NOMO-1 treated with DMSO at 0.1 percent for 48 hours (cell line): Measurements from ENCODE around the gene FKBP11.
"Not testable (repeated sequence)": the region's sequence is repeated elsewhere in the genome, so short reads cannot be mapped to it uniquely, and the experiment has no call there.

Source experiments
- DNase-seq: peaks from one replicate; lab custom pipeline; 2025; ENCODE audit not compliant: unreplicated experiment; lab: John Stamatoyannopoulos, UW

FKBP11 gene

GRCh38 chr12:48910196-48910595 lies 15.1 kb downstream of the FKBP11 start:
- no peak for DNase-seq

DNA sequence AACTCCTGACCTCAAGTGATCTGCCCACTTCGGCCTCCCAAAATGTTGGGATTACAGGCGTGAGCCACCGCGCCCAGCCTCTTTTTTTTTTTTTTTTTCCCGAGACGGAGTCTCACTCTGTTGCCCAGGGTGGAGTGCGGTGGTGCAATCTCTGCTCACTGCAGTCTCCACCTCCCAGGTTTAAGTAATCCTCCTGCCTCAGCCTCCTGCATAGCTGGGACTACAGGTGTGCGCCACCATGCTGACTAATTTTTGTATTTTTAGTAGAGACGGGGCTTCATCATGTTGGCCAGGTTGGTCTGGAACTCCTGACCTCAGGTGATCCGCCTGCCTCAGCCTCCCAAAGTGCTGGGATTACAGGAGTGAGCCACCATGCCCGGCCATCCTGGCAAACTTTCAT lies 15.6 kb downstream of the FKBP11 start:
- DNase-seq, result not testable (repeated sequence)

- DNase-seq, result no peak
These were observed 18.0 kb downstream of the FKBP11 start for GRCh38 chr12:48907245-48907644.

DNA sequence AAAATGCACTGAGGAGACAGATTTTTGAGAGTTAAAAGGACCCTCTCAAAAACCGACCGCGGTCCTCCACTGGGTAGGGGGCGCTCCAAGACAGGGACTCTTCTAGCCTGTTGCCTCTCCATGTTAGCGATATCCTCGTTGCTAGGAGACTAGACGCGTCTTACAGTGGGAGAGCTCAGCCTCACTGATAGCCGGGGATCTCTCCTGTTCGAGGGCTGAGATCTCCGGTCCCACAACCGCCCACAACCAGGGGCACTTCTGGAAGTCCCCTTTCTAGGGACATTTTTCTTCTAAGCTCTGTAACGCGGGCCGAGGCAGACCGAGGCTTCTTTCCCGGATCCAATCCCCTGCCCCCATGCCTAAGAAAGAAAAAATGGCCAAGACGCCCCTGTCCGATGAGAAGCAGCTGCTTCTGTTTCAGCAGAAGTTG lies 21.3 kb downstream of the FKBP11 start:
- DNase-seq, result peak; percentile 78

GRCh38 chr12:48903363-48903981 lies 21.8 kb downstream of the FKBP11 start:
- DNase-seq, result no peak

- DNase-seq, result no peak
These were observed 24.0 kb downstream of the FKBP11 start for GRCh38 chr12:48901278-48901677.

DNA sequence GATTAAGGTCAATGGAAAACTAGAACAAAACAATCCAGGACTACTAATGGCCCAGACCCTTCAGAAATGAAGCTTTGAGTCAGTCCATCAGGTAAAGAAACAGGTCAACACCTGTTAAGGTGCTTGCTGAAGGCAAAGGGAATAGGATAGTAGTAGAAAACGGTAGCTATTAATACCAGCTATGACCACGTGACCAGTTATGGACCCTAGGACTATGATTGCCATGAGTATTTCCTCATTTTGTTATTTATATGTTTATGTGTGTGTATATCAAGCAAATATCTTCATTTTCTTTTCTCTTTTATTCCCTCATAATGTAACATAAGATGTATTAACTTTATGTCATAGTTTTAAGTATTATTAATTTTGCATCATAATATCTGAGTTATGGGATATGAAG lies 25.6 kb downstream of the FKBP11 start:
- no peak for DNase-seq

DNA sequence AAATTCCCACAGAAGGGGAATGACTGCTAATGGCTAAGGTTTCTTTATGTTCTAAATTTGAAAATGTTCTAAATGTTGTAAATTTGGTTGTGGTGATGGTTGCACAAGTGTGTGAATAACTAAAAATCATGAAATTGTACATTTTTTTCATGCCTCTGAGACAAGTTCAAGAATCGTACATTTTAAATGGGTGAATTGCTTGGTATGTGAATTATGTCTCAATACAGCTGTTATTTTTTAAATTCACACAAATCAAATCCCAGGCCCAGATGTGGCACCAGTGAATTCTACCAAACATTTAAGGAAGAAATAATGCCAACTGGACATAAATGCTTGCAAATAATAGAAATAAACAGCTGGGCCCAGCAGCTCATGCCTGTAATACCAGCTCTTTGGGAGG lies 31.0 kb downstream of the FKBP11 start:
- no peak for DNase-seq

DNA sequence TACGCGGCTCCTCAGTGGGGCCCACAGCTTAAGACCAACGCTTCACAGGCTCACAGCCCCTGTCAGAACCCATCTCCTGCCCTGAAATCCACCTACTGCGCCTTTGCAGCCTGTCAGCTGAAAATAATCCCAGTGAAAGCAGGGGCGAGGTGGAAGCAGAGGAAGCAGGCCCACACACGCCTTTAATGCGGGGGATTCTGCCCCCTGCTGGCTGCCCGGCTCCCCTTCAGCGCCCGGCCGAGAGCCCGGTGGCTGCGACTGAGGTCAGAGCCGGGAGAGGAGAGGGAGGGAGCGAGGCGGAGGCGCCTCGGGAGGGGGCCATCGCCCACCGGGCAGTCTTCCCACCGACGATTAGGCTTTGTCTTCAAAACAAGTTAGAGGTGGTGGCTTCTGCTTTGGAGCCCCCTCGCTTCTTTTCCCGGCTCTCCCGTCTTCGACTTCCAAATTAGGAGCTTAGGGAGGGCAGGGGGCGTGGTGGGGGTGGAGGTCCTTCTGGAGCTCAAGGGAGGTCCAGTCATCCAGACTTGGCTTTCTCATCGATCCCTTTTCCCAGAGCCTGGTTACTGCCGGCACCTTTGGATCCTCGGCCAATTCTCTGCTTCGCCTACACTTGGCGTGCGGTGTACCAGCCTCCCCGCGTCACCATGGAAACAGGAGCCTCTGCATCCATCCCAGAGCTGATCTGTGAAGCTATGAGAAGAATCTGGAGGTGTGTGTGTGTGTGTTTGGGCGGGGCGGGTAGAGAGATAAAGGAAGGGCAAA lies 34.5 kb downstream of the FKBP11 start:
- DNase-seq, result peak; percentile 56

- DNase-seq, result no peak
These were observed 35.6 kb downstream of the FKBP11 start for GRCh38 chr12:48889679-48890078.

DNA sequence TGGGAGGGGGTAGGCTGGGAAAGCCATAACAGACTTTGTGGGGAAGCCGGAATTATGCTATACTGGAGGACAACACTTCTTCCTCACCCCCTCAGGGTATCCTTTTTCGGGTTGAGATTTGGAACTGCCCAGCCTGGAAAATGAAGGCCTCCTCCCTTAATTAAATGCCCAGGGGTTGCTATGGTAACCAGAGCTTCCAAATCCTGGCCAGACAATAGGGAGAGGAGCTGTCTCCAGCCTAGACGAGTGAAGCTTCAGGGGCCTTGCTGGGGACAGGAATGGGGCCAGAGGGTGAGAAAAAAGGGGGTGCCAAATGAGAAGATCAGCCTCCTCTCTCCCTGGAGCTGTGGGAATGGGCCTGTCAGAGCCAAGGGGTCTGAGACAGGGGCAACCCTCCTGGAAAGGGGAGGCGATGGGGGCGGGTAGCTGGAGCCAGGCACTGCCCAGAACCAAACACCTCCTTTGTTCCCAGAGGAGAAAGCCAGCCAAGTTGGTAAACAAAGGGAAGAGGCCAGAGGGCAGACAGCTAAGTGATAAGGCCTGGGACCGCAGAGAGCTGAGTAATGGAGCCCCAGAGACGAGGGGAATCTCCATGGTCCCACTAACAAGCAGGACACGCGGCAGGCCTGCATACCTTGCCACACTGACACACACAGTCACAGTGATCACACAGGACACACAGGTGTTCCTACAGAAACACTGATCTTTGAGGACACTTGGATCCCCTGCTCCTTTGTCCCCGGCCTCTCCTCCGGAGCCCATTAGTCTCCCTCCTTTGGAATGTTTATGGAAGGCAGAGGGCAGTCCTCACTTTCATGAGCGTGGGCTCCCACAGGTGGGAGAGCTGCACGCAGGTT lies 41.8 kb downstream of the FKBP11 start:
- no peak for DNase-seq

GRCh38 chr12:48882972-48883304 lies 42.4 kb downstream of the FKBP11 start:
- no peak for DNase-seq

DNA sequence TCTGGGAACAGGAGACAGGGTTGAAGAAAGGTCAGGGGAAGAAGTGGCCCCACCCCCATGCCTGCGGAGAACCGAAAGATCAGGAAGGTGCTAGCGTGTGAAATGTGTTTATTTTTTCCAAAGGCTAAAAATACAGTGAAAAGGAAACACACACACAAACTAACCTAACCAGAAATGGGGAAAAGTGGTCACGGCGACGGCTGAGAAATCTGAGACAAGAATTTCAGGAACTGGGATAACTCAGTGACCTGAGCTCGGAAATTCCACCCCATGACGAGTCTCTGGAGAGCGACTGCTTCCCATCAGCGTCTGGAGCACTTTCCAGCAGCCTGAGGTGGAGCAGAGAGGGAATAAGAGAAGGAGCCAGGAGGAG lies 43.0 kb downstream of the FKBP11 start:
- no peak for DNase-seq

DNA sequence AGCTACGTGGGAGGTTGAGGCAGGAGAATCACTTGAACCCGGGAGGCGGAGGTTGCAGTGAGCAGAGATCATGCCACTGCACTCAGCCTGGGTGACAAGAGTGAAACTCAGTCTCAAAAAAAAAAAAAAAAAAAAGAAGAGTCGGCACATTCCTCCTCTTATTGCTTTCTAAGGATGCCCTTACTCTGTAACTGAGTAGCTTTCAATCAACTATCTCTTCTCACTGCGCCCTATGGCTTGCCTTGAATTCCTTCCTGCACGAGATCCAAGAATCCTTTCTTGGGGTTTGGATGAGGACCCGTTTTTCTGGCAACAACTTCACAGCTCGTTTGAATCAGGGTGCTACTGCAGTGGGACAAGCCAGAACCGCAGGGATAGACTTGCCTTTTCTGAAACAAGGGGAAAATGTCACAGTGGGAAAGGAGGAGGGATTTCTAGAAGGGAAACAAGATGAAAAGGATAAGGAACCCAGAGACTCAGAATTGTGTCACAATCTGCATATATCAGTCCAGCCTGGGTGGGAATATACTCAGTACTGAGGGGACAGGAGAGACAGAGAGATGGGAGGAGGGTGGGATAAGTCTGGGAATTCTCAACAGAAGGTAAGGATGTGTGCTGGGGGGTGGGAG lies 43.5 kb downstream of the FKBP11 start:
- no peak for DNase-seq

DNA sequence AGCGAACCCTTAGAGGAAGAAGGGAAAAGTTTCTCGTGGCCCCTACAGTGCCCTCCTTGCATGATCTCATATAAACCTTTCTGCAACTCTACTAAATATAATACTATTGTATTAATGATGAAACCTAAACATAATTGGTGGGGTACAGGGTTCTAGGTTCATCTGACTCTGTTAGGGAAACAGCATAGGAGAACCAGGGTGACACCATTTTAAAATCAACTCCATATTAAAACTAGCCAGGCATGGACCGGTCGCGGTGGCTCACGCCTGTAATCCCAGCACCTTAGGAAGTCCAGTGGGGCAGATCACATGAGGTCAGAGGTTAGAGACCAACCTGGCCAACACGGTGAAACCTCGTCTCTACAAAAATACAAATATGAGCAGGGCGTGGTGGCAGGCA lies 44.6 kb downstream of the FKBP11 start:
- DNase-seq, result no peak

GRCh38 chr12:48878548-48878947 lies 46.7 kb downstream of the FKBP11 start:
- no peak for DNase-seq

DNA sequence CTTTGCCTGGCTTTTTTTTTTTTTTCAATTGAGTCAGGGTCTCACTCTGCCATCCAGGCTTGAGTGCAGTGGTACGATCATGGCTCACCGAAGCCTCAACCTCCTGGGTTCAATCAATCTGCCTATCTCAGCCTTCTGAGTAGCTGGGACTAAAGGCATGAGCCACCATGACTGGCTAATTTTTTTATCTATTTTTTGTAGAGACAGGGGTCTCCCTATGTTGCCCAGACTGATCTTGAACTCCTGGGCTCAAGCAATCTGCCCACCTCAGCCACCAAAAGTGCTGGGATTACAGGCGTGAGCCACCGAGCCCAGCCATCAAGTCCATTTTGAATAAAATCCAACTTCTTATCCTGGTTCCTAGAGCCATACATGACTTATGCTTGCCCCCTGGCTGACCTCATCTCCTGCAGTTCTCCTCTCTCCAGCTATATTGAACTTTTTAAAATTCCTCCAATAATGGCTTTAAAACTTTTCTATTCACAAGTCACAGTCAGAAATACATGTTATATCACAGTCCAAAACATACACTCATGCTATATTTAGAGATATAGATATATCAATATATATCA lies 49.3 kb downstream of the FKBP11 start:
- no peak for DNase-seq

GRCh38 chr12:48873534-48873933 lies 51.8 kb downstream of the FKBP11 start:
- DNase-seq, result not testable (repeated sequence)

GRCh38 chr12:48873096-48873495 lies 52.2 kb downstream of the FKBP11 start:
- DNase-seq, result no peak
